Naive thymus-derived CD4-positive, alpha-beta T cell (primary cell): ENCODE measurements around the gene PPARG. TPM values are rescaled to one million over a fixed set of nuclear protein-coding genes. Genes with fewer than 3 reads are reported as not detected.
A peak's percentile ranks its signal among the peaks of the same experiment; 100 is the strongest.

Experiments used
- ATAC-seq: fragments of 150-1000 bp; cut with Tn5 transposase; 2 replicates; pipeline ENCODE4 v1.10.0; 2021; ENCODE audit warnings: mild to moderate bottlenecking, moderate library complexity
- CTCF ChIA-PET: fragments of 350-600 bp; sonication (Branson Sonifier 250); formaldehyde crosslinking; loops from one replicate; lab custom pipeline; 2021; ENCODE audit warnings: antibody characterized with exemption; lab: Charles Lee
- POLR2A ChIA-PET: fragments of 350-600 bp; sonication (Branson Sonifier 250); formaldehyde crosslinking; loops from one replicate; lab custom pipeline; 2021; ENCODE audit warnings: antibody characterized with exemption, inconsistent platforms; lab: Charles Lee
- DNase-seq, 9 donors: peaks; one replicate each; pipeline versions ENCODE4 v3.0.0 to v3.0.0-alpha.2; 2020 to 2022; ENCODE audit warnings: mixed read lengths in 1 of 9
- H3K27ac ChIP-seq: one replicate; pipeline ENCODE4 v1.7.0; 2013; ENCODE audit warnings: mild to moderate bottlenecking, low read depth, low read length, moderate library complexity
- H3K27me3 ChIP-seq, 2 donors: one replicate each; pipeline ENCODE4 v1.7.0; 2013; ENCODE audit warnings: low read length in 2 of 2, mild to moderate bottlenecking in 2 of 2, moderate library complexity in 2 of 2; ENCODE audit not compliant: control insufficient read depth in 2 of 2, insufficient read depth in 2 of 2
- H3K36me3 ChIP-seq, 3 experiments: 1 replicate in 2 of 3; 2 replicates in 1 of 3; pipeline ENCODE4 v1.7.0; 2013; ENCODE audit warnings: low read length in 3 of 3, mild to moderate bottlenecking in 3 of 3, moderate library complexity in 1 of 3; ENCODE audit not compliant: insufficient read depth in 3 of 3, control insufficient read depth in 2 of 3
- H3K4me1 ChIP-seq, 2 donors: one replicate each; pipeline ENCODE4 v1.7.0; 2013; ENCODE audit warnings: low read length in 2 of 2, mild to moderate bottlenecking in 2 of 2, moderate library complexity in 1 of 2; ENCODE audit not compliant: control insufficient read depth in 2 of 2, insufficient read depth in 2 of 2
- H3K4me3 ChIP-seq: 2 replicates; pipeline ENCODE4 v1.7.0; 2013; ENCODE audit warnings: mild to moderate bottlenecking, low read length
- H3K9me3 ChIP-seq, 3 experiments: 1 replicate in 2 of 3; 2 replicates in 1 of 3; pipeline ENCODE4 v1.7.0; 2013; ENCODE audit warnings: low read length in 3 of 3; ENCODE audit not compliant: control insufficient read depth in 2 of 3
- H3K27ac Mint-ChIP-seq, 9 donors: one replicate each; pipeline ENCODE4 v1.8.0; 2020 to 2022; ENCODE audit warnings: mixed read lengths in 9 of 9, mild to moderate bottlenecking in 8 of 9, moderate library complexity in 5 of 9, inconsistent platforms in 2 of 9
- H3K27me3 Mint-ChIP-seq, 5 donors: one replicate each; pipeline ENCODE4 v1.8.0; 2021 to 2022; ENCODE audit warnings: mixed read lengths in 5 of 5, mild to moderate bottlenecking in 1 of 5
- H3K36me3 Mint-ChIP-seq, 5 donors: one replicate each; pipeline ENCODE4 v1.8.0; 2020 to 2022; ENCODE audit warnings: mixed read lengths in 5 of 5, mild to moderate bottlenecking in 3 of 5, inconsistent platforms in 1 of 5
- H3K4me1 Mint-ChIP-seq, 7 donors: one replicate each; pipeline ENCODE4 v1.8.0; 2020 to 2022; ENCODE audit warnings: mixed read lengths in 7 of 7, mild to moderate bottlenecking in 3 of 7, inconsistent platforms in 1 of 7
- H3K4me3 Mint-ChIP-seq, 10 donors: one replicate each; pipeline ENCODE4 v1.8.0; 2020 to 2022; ENCODE audit warnings: mild to moderate bottlenecking in 10 of 10, mixed read lengths in 10 of 10, moderate library complexity in 6 of 10, inconsistent platforms in 2 of 10
- H3K9me3 Mint-ChIP-seq, 11 donors: one replicate each; pipeline ENCODE4 v1.8.0; 2020 to 2022; ENCODE audit warnings: mixed read lengths in 11 of 11, mild to moderate bottlenecking in 4 of 11, inconsistent platforms in 1 of 11, moderate library complexity in 1 of 11
- intact Hi-C, 2 donors: fragments of 100-400 bp; cut with micrococcal nuclease; formaldehyde crosslinking; loops; one replicate each; pipeline ENCODE4 v1.15.1; 2023
- polyA plus RNA-seq, 2 donors: library from polyadenylated mRNA; unstranded; fragments of 300-500 nt; fragmentation: Illumina TruSeq; gene quantifications; one replicate each; pipeline ENCODE4 v1.2.3, GENCODE V29; 2021
- total RNA-seq, 6 experiments: library from RNA in 5 of 6; stranded (reverse) in 5 of 6; gene quantifications; 1 replicate in 5 of 6; 2 replicates in 1 of 6; pipeline ENCODE4 v1.2.3 and lab custom pipeline; 2021 to 2026

PPARG gene
- total and polyA plus RNA-seq, 7 experiments from 2014 or later = 0.37 to 2.1 (median 0.51) TPM; not detected in 3

DNA sequence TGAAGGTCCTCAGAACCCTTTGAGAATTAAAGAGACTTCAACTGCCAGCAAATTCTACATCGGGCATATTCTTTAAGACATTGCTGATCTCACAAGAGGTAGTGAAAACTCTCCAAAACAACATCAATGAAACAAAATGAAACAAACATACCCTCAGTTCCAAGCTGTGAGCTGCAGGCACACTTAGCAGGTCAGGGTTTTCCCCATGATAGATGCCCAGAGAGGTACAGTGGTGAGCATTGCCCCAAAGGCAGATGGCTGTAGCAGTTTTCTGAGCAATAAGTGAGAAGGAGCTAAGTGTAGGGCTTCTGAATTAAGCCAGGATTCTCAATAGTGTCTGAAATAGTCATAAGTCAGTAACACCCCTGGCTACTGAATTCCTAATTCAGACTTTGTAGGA lies 99.3 kb downstream of the PPARG start:
- POLR2A ChIA-PET = no interaction called here
- H3K4me3 ChIP-seq = no peak overlapping the region
- Mint-ChIP-seq H3K4me1 (no peaks in the 10 kb centered on the region), H3K4me3 (no peak overlapping the region), H3K27me3 (peaks cover 27 to 55% (median 33%) of the 10 kb centered on the region in 5 donors), H3K9me3 (peaks cover 0 to 6% (median 0%) of the 10 kb centered on the region in 11 donors), H3K27ac (no peak overlapping the region), H3K36me3 (no peaks in the 10 kb centered on the region)
- ATAC-seq (no peak), DNase-seq (no peak)
- no peaks in the 10 kb centered on the region for H3K9me3 ChIP-seq
- CTCF ChIA-PET = no interaction called here
- no peaks in the 10 kb centered on the region for H3K36me3 ChIP-seq
- no peaks in the 10 kb centered on the region for H3K27me3 ChIP-seq
- H3K27ac ChIP-seq = no peak overlapping the region
- intact Hi-C loops = no loop called here
- no peaks in the 10 kb centered on the region for H3K4me1 ChIP-seq

DNA sequence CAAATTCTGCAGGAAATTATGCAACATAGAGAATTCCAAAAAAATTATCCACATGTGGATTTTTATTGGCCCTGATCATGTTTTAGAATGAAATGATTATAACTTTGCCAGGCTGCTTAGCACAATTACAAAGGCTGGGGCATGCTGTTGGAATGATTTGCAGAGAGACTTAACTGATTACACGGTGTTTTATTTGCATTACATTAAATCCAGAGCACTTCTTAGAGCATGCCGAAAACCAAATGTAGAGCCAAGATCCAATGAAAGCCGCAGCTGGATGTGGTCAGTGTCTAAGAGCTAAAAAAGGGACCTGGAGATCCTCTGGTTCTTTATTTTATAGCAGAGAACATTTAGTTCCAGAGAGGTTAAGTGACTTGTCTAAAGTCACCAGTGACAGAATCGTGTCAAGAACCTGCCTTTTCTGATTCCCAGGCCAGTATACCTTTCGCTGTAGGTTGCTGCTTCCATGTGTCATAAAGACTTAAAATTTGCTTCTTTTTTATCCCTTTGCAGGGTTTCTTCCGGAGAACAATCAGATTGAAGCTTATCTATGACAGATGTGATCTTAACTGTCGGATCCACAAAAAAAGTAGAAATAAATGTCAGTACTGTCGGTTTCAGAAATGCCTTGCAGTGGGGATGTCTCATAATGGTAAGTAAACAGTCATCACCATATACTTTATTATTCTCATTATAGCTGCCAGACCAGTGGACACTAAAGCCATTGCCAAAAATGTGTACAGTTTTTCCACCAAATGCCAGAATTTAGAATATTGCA lies 103.4 kb downstream of the PPARG start:
- no peaks in the 10 kb centered on the region for H3K4me1 ChIP-seq
- H3K9me3 ChIP-seq = no peaks in the 10 kb centered on the region
- Mint-ChIP-seq H3K4me3 (no peak overlapping the region), H3K27ac (no peak overlapping the region), H3K27me3 (peaks cover 15 to 37% (median 22%) of the 10 kb centered on the region in 5 donors), H3K36me3 (no peaks in the 10 kb centered on the region), H3K4me1 (peaks cover 0 to 15% (median 0%) of the 10 kb centered on the region in 7 donors), H3K9me3 (peaks cover 0 to 2% (median 0%) of the 10 kb centered on the region in 11 donors)
- ChIA-PET CTCF (no interaction called here), POLR2A (interaction anchor here (0.5 kb wide), 1 partner anchor 159 kb away, joined by 3 read pairs; no protein-coding TSS in a partner anchor)
- intact Hi-C loops = no loop called here
- no peak for ATAC-seq
- no peaks in the 10 kb centered on the region for H3K36me3 ChIP-seq
- no peak overlapping the region for H3K27ac ChIP-seq
- no peak overlapping the region for H3K4me3 ChIP-seq
- no peaks in the 10 kb centered on the region for H3K27me3 ChIP-seq
- no peak for DNase-seq

DNA sequence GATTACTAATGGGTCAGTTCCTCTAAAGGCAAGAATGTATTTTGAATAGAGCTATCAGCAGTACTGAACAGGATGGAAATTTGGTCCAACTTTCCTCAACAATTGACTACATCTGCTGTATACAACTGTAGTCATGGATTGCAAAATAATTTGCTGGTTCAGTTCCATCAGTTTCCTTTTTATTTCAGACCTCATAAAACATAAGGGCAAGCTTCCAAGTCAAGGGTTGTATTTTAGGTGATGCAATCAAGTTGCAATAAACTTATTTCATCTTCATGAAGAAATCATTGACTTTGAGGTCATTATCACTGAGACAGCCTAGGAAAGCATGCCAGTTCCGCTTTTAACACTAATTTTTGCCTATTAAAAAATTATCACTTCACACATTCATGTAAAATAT lies 105.0 kb downstream of the PPARG start:
- Mint-ChIP-seq H3K27me3 (peaks cover 21 to 43% (median 26%) of the 10 kb centered on the region in 5 donors), H3K4me1 (peaks cover 0 to 15% (median 0%) of the 10 kb centered on the region in 7 donors), H3K4me3 (no peak overlapping the region), H3K9me3 (peaks cover 0 to 1% (median 0%) of the 10 kb centered on the region in 11 donors), H3K27ac (no peak overlapping the region), H3K36me3 (no peaks in the 10 kb centered on the region)
- Histone ChIP-seq H3K4me3 (no peak overlapping the region), H3K27ac (no peak overlapping the region), H3K9me3 (no peaks in the 10 kb centered on the region), H3K36me3 (no peaks in the 10 kb centered on the region), H3K27me3 (no peaks in the 10 kb centered on the region), H3K4me1 (no peaks in the 10 kb centered on the region)
- ChIA-PET POLR2A (no interaction called here), CTCF (interaction anchor here (0.7 kb wide), 1 partner anchor 1132 kb away, joined by 3 read pairs; no protein-coding TSS in a partner anchor)
- peak; percentile 54 for ATAC-seq
- intact Hi-C loops = no loop called here
- DNase-seq = no peak

DNA sequence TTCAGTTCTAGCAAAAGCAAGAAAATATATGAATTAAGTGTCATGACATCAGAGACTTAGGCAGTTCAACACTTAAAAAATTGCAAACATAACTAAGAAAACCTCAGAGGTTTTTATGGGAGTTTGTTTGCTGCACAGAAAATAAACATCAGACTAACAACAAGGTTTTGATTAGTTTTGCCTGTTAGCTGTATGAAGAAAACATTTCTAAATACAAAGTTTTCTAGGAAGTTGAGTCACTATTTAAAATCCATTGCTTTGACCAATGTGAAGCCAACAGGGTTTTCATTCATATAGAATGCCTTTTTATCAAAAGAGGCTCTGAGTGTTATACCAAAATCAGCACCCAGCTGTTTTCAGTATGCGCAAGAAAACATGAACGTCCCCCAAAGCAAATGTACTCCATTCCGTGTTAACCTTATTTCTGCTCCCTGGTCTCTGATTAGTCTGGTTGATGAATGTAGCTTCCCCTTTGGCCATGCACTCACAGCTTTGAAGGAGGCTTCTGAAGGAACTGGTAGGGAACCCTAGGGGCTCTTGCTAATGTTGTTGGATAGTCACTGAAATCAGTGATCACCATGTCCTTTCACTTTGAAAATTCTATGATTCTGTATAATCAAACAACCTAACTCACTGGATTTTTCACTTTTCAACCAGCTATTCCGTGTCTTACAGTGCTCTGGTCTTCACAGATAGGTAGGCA lies 105.8 kb downstream of the PPARG start:
- H3K4me3 Mint-ChIP-seq = no peak overlapping the region
- no peaks in the 10 kb centered on the region for H3K4me1 ChIP-seq
- no peaks in the 10 kb centered on the region for H3K9me3 ChIP-seq
- no peaks in the 10 kb centered on the region for H3K9me3 Mint-ChIP-seq
- ATAC-seq (no peak), DNase-seq (no peak)
- H3K36me3 ChIP-seq = no peaks in the 10 kb centered on the region
- intact Hi-C loops = no loop called here
- ChIA-PET POLR2A (no interaction called here), CTCF (no interaction called here)
- peaks cover 22 to 38% (median 23%) of the 10 kb centered on the region in 5 donors for H3K27me3 Mint-ChIP-seq
- H3K27ac Mint-ChIP-seq = no peak overlapping the region
- H3K27ac ChIP-seq = no peak overlapping the region
- H3K27me3 ChIP-seq = no peaks in the 10 kb centered on the region
- H3K36me3 Mint-ChIP-seq = no peaks in the 10 kb centered on the region
- H3K4me1 Mint-ChIP-seq = peaks cover 0 to 15% (median 0%) of the 10 kb centered on the region in 7 donors
- peak overlapping the region; percentile 14 for H3K4me3 ChIP-seq

DNA sequence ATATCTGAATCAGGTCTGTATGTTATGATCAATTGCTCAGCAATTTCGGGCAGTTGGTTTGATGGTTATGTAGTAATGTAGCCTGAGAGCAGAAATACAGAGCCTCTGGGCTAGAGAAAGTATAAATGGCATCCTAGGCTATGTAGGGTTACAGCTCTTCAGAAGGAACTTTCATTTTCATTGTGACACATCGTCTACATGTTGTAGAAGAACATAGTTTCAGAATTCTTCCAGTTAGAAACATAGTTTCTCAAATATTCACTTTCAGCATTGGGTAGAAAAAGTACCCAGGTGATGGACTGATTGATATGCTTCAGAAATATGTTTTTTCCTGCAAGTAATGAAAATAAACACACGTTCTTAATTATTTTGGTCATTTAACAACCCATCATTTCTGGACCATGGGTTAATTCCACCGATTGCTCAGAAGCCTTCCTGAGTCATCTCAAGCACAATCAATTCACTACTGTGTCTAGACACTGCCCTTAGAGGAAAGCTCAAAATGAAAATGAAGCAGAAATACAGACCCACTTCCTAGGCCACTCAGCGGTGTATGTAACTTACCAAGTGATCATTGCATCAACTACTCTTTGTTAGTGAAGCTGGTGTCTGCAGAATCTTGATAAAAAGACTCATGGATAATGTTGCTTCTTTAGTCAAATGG lies 106.6 kb downstream of the PPARG start:
- H3K9me3 Mint-ChIP-seq = no peaks in the 10 kb centered on the region
- H3K27ac ChIP-seq = no peak overlapping the region
- H3K4me1 Mint-ChIP-seq = peaks cover 0 to 15% (median 0%) of the 10 kb centered on the region in 7 donors
- H3K27ac Mint-ChIP-seq = peak overlapping the region in 1 of 9 donors; percentile 50
- H3K27me3 Mint-ChIP-seq = peaks cover 21 to 38% (median 25%) of the 10 kb centered on the region in 5 donors
- H3K4me3 Mint-ChIP-seq = peak overlapping the region in 3 of 10 donors; percentile 31 to 67 (median 60)
- no peaks in the 10 kb centered on the region for H3K27me3 ChIP-seq
- POLR2A ChIA-PET = no interaction called here
- CTCF ChIA-PET = no interaction called here
- no peaks in the 10 kb centered on the region for H3K9me3 ChIP-seq
- H3K36me3 Mint-ChIP-seq = no peaks in the 10 kb centered on the region
- H3K4me3 ChIP-seq = peak overlapping the region; percentile 14
- intact Hi-C loops = no loop called here
- no peaks in the 10 kb centered on the region for H3K36me3 ChIP-seq
- DNase-seq = no peak
- H3K4me1 ChIP-seq = no peaks in the 10 kb centered on the region
- no peak for ATAC-seq

DNA sequence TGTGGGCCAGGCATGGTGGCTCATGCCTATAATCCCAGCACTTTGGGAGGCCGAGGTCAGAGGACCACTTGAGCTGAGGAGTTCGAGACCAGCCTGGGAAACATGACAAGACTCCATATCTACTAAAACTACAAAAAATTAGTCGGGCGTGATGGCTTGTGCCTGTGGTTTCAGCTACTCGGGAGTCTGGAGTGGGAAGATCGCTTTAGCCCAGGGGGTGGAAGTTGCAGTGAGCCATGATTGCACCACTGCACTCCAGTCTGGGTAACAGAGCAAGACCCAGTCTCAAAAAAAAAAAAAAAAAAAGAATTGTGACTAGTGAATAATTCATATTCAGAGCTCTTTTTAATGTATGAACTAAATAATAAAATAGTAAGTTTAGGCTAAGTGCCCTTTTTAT lies 107.6 kb downstream of the PPARG start:
- intact Hi-C loops = no loop called here
- CTCF ChIA-PET = no interaction called here
- DNase-seq (no peak), ATAC-seq (no peak)
- Mint-ChIP-seq H3K9me3 (no peaks in the 10 kb centered on the region), H3K4me1 (peaks cover 0 to 15% (median 0%) of the 10 kb centered on the region in 7 donors), H3K4me3 (no peak overlapping the region), H3K27me3 (peaks cover 20 to 32% (median 25%) of the 10 kb centered on the region in 5 donors), H3K36me3 (no peaks in the 10 kb centered on the region), H3K27ac (no peak overlapping the region)
- H3K9me3 ChIP-seq = no peaks in the 10 kb centered on the region
- no peaks in the 10 kb centered on the region for H3K4me1 ChIP-seq
- POLR2A ChIA-PET = no interaction called here
- no peaks in the 10 kb centered on the region for H3K27me3 ChIP-seq
- no peaks in the 10 kb centered on the region for H3K36me3 ChIP-seq
- H3K27ac ChIP-seq = no peak overlapping the region
- no peak overlapping the region for H3K4me3 ChIP-seq
